Hematopoietic multipotent progenitor cell treated with erythropoietin and hydrocortisone succinate and interleukin-3 and kit ligand, for 4 days (in vitro differentiated cells): Measurements from ENCODE around the gene TAS2R60.
A peak's percentile ranks its signal among the peaks of the same experiment; 100 is the strongest.
"Not testable (repeated sequence)": the region's sequence is repeated elsewhere in the genome, so short reads cannot be mapped to it uniquely, and the experiment has no call there.

Experiments used
- DNase-seq: peaks from one replicate; pipeline ENCODE4 v3.0.0-alpha.2; 2015

Gene TAS2R60

GRCh38 chr7:143443153-143443552 lies at the start of gene TAS2R60:
Gene TAS2R60 (plus strand): TSS chr7:143443453. CDS start chr7:143443453, 0 bp downstream.
- no peak for DNase-seq

GRCh38 chr7:143394068-143394467 lies 49.2 kb upstream of the TAS2R60 start:
- no peak for DNase-seq

- no peak for DNase-seq
Observed at GRCh38 chr7:143394777-143395176, 48.5 kb upstream of the TAS2R60 start.

- peak; percentile 78 for DNase-seq
Observed at GRCh38 chr7:143395187-143396149, 47.8 kb upstream of the TAS2R60 start.

- DNase-seq: no peak
Observed at GRCh38 chr7:143396182-143396581, 47.1 kb upstream of the TAS2R60 start.

GRCh38 chr7:143396625-143397556 lies 46.4 kb upstream of the TAS2R60 start:
- no peak for DNase-seq

- no peak for DNase-seq
Observed at GRCh38 chr7:143397710-143398530, 45.3 kb upstream of the TAS2R60 start.

GRCh38 chr7:143398616-143399015 lies 44.6 kb upstream of the TAS2R60 start:
- no peak for DNase-seq

- no peak for DNase-seq
Observed at GRCh38 chr7:143399151-143399550, 44.1 kb upstream of the TAS2R60 start.

- no peak for DNase-seq
Observed at GRCh38 chr7:143399642-143400041, 43.6 kb upstream of the TAS2R60 start.

GRCh38 chr7:143401265-143401664 lies 42.0 kb upstream of the TAS2R60 start:
- DNase-seq: no peak

- not testable (repeated sequence) for DNase-seq
Observed at GRCh38 chr7:143402233-143402632, 41.0 kb upstream of the TAS2R60 start.

GRCh38 chr7:143405173-143406001 lies 37.9 kb upstream of the TAS2R60 start:
- no peak for DNase-seq

- DNase-seq: no peak
Observed at GRCh38 chr7:143406002-143406357, 37.3 kb upstream of the TAS2R60 start.

GRCh38 chr7:143407287-143408251 lies 35.7 kb upstream of the TAS2R60 start:
- no peak for DNase-seq

GRCh38 chr7:143408252-143408685 lies 35.0 kb upstream of the TAS2R60 start:
- DNase-seq: no peak

- DNase-seq: peak; percentile 50
Observed at GRCh38 chr7:143408686-143409561, 34.3 kb upstream of the TAS2R60 start, which contains the start of gene EPHA1. Gene EPHA1 (minus strand): TSS chr7:143408856. CDS start chr7:143408805, 51 bp downstream.

- DNase-seq: peak; percentile 52
Observed at GRCh38 chr7:143410521-143411004, 32.7 kb upstream of the TAS2R60 start.
